ENCODE data around the gene ERBB3. TPM values are rescaled to one million over a fixed set of nuclear protein-coding genes. Genes with fewer than 3 reads are reported as not detected.

The ERBB3 gene
- total RNA-seq, 1 experiment from 2014 or later: 170 TPM

DNA sequence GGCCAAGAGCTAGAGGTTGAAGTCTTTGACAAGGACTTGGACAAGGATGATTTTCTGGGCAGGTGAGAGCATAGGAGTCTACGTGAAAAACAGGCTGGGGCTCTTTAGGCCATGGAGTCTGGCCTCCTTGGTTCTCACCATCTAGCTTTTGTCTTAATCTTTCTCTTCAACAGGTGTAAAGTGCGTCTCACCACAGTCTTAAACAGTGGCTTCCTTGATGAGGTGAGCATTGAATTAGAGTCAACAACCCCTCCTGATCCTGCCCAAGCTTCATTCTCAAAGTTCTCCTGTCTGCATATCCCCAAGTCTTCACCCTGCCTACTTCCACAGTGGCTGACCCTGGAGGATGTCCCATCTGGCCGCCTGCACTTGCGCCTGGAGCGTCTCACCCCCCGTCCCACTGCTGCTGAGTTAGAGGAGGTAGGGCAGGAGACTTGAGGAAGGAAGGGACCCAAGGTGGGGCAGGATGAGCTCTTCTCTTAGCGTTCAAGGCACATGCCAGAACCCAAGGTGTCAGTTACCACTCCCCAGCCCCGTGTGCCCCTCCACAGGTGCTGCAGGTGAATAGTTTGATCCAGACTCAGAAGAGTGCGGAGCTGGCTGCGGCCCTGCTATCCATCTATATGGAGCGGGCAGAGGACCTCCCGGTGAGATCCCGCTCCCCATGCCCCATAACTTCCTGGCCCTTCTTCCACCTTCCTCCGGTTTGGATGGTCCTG is 58.0 kb downstream of the ERBB3 start:
- Mint-ChIP-seq H3K27ac (ENCODE audit: unreplicated experiment) (no peak overlapping the region), H3K4me3 (ENCODE audit: low read depth, unreplicated experiment) (no peak overlapping the region), H3K27me3 (ENCODE audit: unreplicated experiment) (no peaks in the 10 kb centered on the region), H3K9me3 (ENCODE audit: low read depth, unreplicated experiment) (no peaks in the 10 kb centered on the region), H3K36me3 (ENCODE audit: insufficient read depth, unreplicated experiment) (peaks cover 48% of the 10 kb centered on the region), H3K4me1 (ENCODE audit: low read depth, unreplicated experiment) (no peaks in the 10 kb centered on the region)
- CTCF ChIA-PET: interaction anchor here (0.8 kb wide), 1 partner anchor 83 kb away, joined by 3 read pairs; no protein-coding TSS in a partner anchor
- no peak for TF ChIP-seq CTCF (IDR thresholded peaks at IDR 0.05; ENCODE audit: unreplicated experiment)
- no peak for DNase-seq
- intact Hi-C loops (cut with micrococcal nuclease; ENCODE audit: unreplicated experiment): no loop called here
- no TSS peak for BruUV-seq (replicated peaks)

GRCh38 chr12:56141946-56142784 is 62.2 kb downstream of the ERBB3 start:
- H3K4me3 Mint-ChIP-seq (ENCODE audit: low read depth, unreplicated experiment): no peak overlapping the region
- peaks cover 44% of the 10 kb centered on the region for H3K36me3 Mint-ChIP-seq (ENCODE audit: insufficient read depth, unreplicated experiment)
- no peak overlapping the region for H3K27ac Mint-ChIP-seq (ENCODE audit: unreplicated experiment)
- no peaks in the 10 kb centered on the region for H3K27me3 Mint-ChIP-seq (ENCODE audit: unreplicated experiment)
- CTCF ChIA-PET: interaction anchor here (0.7 kb wide), 1 partner anchor 92 kb away, joined by 3 read pairs; no protein-coding TSS in a partner anchor
- H3K9me3 Mint-ChIP-seq (ENCODE audit: low read depth, unreplicated experiment): no peaks in the 10 kb centered on the region
- H3K4me1 Mint-ChIP-seq (ENCODE audit: low read depth, unreplicated experiment): no peaks in the 10 kb centered on the region
- BruUV-seq (replicated peaks): no TSS peak
- DNase-seq: no peak
- TF ChIP-seq CTCF (IDR thresholded peaks at IDR 0.05; ENCODE audit: unreplicated experiment): no peak
- intact Hi-C loops (cut with micrococcal nuclease; ENCODE audit: unreplicated experiment): no loop called here

- no TSS peak for BruUV-seq (replicated peaks)
- no peaks in the 10 kb centered on the region for H3K4me1 Mint-ChIP-seq (ENCODE audit: low read depth, unreplicated experiment)
- H3K4me3 Mint-ChIP-seq (ENCODE audit: low read depth, unreplicated experiment): no peak overlapping the region
- H3K36me3 Mint-ChIP-seq (ENCODE audit: insufficient read depth, unreplicated experiment): peaks cover 44% of the 10 kb centered on the region
- no peak for TF ChIP-seq CTCF (IDR thresholded peaks at IDR 0.05; ENCODE audit: unreplicated experiment)
- CTCF ChIA-PET: no interaction called here
- no peak for DNase-seq
- no peaks in the 10 kb centered on the region for H3K27me3 Mint-ChIP-seq (ENCODE audit: unreplicated experiment)
- H3K27ac Mint-ChIP-seq (ENCODE audit: unreplicated experiment): no peak overlapping the region
- no peaks in the 10 kb centered on the region for H3K9me3 Mint-ChIP-seq (ENCODE audit: low read depth, unreplicated experiment)
- intact Hi-C loops (cut with micrococcal nuclease; ENCODE audit: unreplicated experiment): no loop called here
Measured at GRCh38 chr12:56143217-56143616, 63.3 kb downstream of the ERBB3 start.

- intact Hi-C loops (cut with micrococcal nuclease; ENCODE audit: unreplicated experiment): no loop called here
- no peak for TF ChIP-seq CTCF (IDR thresholded peaks at IDR 0.05; ENCODE audit: unreplicated experiment)
- Mint-ChIP-seq H3K27ac (ENCODE audit: unreplicated experiment) (no peak overlapping the region), H3K4me1 (ENCODE audit: low read depth, unreplicated experiment) (no peaks in the 10 kb centered on the region), H3K9me3 (ENCODE audit: low read depth, unreplicated experiment) (no peaks in the 10 kb centered on the region), H3K27me3 (ENCODE audit: unreplicated experiment) (no peaks in the 10 kb centered on the region), H3K36me3 (ENCODE audit: insufficient read depth, unreplicated experiment) (peaks cover 38% of the 10 kb centered on the region), H3K4me3 (ENCODE audit: low read depth, unreplicated experiment) (no peak overlapping the region)
- no peak for DNase-seq
- CTCF ChIA-PET: interaction anchor here (0.6 to 0.7 kb wide), 2 partner anchors 16 to 335 kb away, joined by 3 read pairs; partner anchors contain the start of gene ESYT1
- no TSS peak for BruUV-seq (replicated peaks)
Measured at GRCh38 chr12:56143870-56144269, 63.9 kb downstream of the ERBB3 start.
